ENCODE data around the gene ZACN.

ZACN gene

GRCh38 chr17:76115138-76115754 is 36.3 kb downstream of the ZACN start:
- Histone ChIP-seq H3K4me3 (ENCODE audit: low read depth, low read length) (no peak overlapping the region), H3K27ac (no peak overlapping the region), H3K36me3 (replicated peaks) (no peaks in the 10 kb centered on the region), H3K27me3 (replicated peaks) (no peaks in the 10 kb centered on the region)
- in situ Hi-C loops (cut with HindIII; ENCODE audit: low pct_ligation_motif_present, low sequenced_read_pairs): no loop called here
- TF ChIP-seq, protein P1, sequence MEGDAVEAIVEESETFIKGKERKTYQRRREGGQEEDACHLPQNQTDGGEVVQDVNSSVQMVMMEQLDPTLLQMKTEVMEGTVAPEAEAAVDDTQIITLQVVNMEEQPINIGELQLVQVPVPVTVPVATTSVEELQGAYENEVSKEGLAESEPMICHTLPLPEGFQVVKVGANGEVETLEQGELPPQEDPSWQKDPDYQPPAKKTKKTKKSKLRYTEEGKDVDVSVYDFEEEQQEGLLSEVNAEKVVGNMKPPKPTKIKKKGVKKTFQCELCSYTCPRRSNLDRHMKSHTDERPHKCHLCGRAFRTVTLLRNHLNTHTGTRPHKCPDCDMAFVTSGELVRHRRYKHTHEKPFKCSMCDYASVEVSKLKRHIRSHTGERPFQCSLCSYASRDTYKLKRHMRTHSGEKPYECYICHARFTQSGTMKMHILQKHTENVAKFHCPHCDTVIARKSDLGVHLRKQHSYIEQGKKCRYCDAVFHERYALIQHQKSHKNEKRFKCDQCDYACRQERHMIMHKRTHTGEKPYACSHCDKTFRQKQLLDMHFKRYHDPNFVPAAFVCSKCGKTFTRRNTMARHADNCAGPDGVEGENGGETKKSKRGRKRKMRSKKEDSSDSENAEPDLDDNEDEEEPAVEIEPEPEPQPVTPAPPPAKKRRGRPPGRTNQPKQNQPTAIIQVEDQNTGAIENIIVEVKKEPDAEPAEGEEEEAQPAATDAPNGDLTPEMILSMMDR (IDR thresholded peaks at IDR 0.05; ENCODE audit: low read depth, low read length, missing control alignments): no peak
- no peak for DNase-seq

DNA sequence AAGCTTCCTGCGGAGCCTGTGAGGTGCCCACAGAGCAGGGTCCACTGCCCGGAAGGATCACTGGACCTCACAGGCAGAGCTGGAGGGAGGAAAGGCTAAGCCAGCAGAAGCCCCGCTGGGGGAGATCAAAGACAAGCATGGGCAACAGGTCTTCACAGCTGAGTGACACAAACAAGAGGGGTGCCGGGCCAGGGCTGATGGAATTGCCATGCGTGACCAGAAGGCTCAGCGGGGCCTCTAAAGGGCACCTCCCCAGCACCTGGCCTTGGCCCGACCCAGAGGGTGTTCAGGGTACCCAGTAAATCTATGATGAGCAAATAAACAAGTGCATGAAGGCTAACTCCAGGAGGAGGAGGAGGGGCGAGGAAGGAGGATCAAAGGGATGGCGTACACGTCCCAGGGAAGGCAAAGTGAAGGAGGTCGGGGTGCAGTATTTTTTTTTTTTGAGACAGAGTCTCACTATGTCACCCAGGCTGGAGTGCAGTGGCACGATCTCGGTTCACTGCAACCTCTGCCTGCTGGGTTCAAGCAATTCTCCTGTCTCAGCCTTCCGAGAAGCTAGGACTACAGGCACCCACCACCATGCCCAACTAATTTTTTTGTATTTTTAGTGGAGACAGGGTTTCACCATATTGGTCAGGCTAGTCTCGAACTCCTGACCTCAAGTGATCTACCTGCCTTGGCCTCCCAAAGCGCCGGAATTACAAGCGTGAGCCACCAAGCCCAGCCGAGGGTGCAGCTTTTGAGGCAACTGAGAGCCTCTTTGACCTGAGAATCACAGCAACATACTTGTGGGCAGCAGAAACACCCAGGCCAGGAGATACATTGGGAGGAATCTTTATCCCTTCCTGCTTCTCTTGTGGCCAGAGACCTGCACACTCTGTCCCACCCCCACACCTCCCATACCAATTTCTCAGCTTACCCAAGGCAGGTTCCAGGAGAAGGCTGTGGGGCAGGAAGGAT is 40.7 kb downstream of the ZACN start:
- TF ChIP-seq, protein P1 (IDR thresholded peaks at IDR 0.05; ENCODE audit: low read depth, low read length, missing control alignments): no peak
- no peak overlapping the region for H3K27ac ChIP-seq
- H3K36me3 ChIP-seq (replicated peaks): no peaks in the 10 kb centered on the region
- no peak overlapping the region for H3K4me3 ChIP-seq (ENCODE audit: low read depth, low read length)
- H3K27me3 ChIP-seq (replicated peaks): no peaks in the 10 kb centered on the region
- DNase-seq: no peak
- in situ Hi-C loops (cut with HindIII; ENCODE audit: low pct_ligation_motif_present, low sequenced_read_pairs): no loop called here

- no peak for DNase-seq
- H3K27ac ChIP-seq: no peak overlapping the region
- in situ Hi-C loops (cut with HindIII; ENCODE audit: low pct_ligation_motif_present, low sequenced_read_pairs): no loop called here
Observed at GRCh38 chr17:76120658-76121008, 41.7 kb downstream of the ZACN start.

DNA sequence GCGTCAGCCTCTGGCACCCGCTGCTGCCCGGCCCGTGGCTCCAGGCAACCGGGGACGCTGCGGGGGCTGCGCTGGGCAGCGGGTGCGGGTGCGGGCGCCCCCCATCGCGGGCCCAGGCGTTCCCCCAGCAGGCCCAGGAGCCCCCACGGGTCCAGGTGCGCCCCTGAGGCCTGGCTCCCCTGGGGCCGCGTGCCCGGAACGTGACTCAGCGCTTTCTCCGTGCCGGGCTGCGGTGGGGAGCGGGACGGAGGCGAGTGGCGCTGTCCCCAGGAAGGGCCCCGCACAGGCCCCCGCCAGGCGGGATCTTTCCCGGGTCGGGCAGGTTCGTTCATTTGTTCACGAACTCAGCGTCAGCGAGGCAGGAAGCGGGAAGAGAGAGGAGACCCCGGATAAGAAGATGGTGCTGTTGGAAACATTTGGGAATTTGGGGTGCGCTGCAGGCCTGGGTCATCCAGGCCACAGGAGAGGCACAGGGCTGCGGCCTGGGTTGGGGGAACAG is 43.0 kb downstream of the ZACN start:
- H3K27me3 ChIP-seq (replicated peaks): no peaks in the 10 kb centered on the region
- TF ChIP-seq, protein P1 (IDR thresholded peaks at IDR 0.05; ENCODE audit: low read depth, low read length, missing control alignments): no peak
- peak overlapping the region; percentile 41 for H3K4me3 ChIP-seq (ENCODE audit: low read depth, low read length)
- H3K36me3 ChIP-seq (replicated peaks): no peaks in the 10 kb centered on the region
- in situ Hi-C loops (cut with HindIII; ENCODE audit: low pct_ligation_motif_present, low sequenced_read_pairs): no loop called here
- no peak for DNase-seq
- no peak overlapping the region for H3K27ac ChIP-seq

More at GRCh38 chr17:76120658-76121008, 41.7 kb downstream of the ZACN start:
- TF ChIP-seq, protein P1 (IDR thresholded peaks at IDR 0.05; ENCODE audit: low read depth, low read length, missing control alignments): no peak
- H3K4me3 ChIP-seq (ENCODE audit: low read depth, low read length): no peak overlapping the region
- no peaks in the 10 kb centered on the region for H3K27me3 ChIP-seq (replicated peaks)
- no peaks in the 10 kb centered on the region for H3K36me3 ChIP-seq (replicated peaks)

DNA sequence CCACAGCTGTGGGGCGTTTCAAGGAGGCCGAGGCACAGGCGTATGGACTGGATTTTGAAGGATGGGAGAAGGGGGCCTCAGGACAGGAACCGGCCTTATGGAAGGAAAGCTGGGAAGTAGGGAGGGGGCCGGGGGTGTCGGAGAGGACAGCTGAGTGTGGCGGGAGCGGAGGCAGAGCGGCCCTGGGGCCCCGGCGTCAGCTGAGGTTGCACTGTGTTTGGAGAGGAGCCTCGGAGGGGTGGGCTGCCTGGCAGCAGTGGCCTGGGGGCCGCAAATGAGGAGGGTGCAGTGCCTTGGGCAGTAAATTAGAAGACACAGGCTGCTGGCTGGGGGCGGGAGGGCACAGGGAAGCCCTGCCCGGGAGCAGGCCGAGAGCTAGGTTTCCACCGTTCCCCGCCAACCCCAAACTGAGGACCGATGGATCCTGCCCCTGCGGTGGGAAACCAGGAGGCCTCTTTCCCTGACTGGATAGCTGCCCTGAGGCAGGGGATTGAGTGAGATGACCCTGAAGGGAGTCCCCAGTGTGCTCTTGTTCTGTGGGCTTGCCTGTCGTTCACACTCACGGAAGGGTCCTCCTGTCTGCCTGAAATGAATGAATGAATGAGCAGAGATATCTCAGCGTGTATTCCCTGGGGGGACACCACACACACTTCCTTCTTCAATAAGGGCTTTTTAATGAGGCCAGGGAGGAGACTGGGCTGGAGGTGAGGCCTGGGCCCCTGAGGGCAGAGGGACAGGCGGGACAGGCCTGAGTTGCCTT is 43.6 kb downstream of the ZACN start:
- H3K27ac ChIP-seq: no peak overlapping the region
- no peaks in the 10 kb centered on the region for H3K27me3 ChIP-seq (replicated peaks)
- TF ChIP-seq, protein P1 (IDR thresholded peaks at IDR 0.05; ENCODE audit: low read depth, low read length, missing control alignments): no peak
- no peak overlapping the region for H3K4me3 ChIP-seq (ENCODE audit: low read depth, low read length)
- in situ Hi-C loops (cut with HindIII; ENCODE audit: low pct_ligation_motif_present, low sequenced_read_pairs): no loop called here
- no peaks in the 10 kb centered on the region for H3K36me3 ChIP-seq (replicated peaks)
- no peak for DNase-seq
